ENCODE data around the gene IGFBP7.

The IGFBP7 gene, protein sequence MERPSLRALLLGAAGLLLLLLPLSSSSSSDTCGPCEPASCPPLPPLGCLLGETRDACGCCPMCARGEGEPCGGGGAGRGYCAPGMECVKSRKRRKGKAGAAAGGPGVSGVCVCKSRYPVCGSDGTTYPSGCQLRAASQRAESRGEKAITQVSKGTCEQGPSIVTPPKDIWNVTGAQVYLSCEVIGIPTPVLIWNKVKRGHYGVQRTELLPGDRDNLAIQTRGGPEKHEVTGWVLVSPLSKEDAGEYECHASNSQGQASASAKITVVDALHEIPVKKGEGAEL

DNA sequence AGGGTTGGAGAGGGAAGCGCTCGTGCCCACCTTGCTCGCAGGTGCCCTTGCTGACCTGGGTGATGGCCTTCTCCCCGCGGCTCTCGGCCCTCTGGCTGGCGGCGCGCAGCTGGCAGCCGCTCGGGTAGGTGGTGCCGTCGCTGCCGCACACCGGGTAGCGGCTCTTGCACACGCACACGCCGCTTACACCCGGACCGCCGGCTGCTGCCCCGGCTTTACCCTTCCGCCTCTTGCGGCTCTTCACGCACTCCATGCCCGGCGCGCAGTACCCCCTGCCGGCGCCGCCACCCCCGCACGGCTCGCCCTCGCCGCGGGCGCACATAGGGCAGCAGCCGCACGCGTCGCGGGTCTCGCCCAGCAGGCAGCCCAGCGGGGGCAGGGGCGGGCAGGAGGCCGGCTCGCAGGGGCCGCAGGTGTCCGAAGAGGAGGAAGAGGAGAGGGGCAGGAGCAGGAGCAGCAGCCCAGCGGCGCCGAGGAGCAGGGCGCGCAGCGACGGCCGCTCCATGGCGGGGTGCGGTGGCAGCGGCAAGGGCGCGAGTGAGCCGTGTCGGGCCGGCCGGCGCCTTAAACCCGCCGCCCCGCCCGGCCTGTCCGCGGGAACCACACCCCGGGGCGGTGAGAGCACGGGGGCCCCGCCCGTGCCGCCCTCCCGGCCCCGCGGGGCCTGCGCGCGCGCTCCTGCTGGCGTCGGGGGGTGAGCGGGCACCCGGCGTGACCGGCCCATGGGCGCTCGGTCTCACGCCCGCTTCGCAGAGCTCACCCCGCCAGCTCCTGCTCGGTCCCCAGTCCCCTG is at the start of gene IGFBP7:
Gene IGFBP7 (minus strand): TSS at position 539 of the 793 bp plus-strand sequence. CDS start 34 bp downstream, at position 505.
- no peak for DNase-seq (ENCODE audit: low read depth)

DNA sequence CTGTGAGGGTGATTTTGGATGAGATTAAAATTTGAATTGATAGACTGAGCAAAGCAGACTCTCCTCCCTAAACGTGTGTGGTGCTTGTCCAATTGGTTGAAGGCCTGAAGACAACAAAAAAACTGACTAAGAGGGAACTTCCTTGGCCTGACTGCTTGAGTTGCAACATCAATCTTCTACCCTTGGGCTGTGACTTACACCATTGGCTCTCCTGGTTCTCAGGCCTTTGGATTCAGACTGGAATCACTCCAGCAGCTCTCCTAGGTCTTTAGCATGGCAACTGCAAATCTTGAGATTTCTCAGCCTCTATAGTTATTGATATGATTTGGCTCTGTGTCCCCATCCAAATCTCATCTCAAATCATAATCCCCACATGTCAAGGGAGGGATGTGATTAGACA is 49.7 kb upstream of the IGFBP7 start:
- no peak for DNase-seq (ENCODE audit: low read depth)

DNA sequence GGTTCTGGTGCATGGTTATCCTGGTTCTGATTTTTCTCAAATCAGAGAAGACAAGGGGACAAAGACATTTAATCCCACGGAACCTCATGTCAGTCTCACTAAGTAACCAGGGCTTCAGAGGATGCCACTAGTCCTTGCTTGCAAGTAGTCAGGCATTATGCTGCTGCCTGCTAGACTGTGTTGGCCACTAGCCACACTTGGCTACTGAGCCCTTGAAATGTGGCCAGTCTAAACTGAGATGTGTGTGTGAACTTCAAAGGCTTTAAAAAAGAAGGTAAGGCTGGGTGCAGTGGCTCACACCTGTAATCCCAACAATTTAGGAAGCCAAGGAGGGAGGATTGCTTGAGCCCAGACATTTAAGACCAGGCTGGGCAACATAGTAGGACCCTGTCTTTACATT is 48.6 kb upstream of the IGFBP7 start:
- no peak for DNase-seq (ENCODE audit: low read depth)

DNA sequence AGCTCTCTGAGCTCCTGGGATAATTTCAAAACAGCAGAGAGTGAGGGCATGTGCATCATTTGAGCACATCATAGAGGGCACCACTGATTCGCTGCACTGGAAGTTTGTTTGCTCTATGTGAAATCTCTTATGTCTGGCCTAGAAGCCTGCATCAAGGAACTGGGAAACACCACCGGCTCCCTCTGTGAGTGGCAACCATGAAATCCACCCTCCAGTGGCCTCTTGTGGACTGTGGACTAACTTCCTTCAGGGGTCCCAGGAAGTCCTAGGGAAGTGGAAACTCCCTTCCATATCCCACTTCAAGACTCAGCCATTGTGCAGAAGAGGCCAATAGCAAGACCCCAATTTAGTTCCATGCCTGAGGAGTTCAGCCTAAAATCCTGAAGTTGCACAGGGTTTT is 48.0 kb upstream of the IGFBP7 start:
- no peak for DNase-seq (ENCODE audit: low read depth)

DNA sequence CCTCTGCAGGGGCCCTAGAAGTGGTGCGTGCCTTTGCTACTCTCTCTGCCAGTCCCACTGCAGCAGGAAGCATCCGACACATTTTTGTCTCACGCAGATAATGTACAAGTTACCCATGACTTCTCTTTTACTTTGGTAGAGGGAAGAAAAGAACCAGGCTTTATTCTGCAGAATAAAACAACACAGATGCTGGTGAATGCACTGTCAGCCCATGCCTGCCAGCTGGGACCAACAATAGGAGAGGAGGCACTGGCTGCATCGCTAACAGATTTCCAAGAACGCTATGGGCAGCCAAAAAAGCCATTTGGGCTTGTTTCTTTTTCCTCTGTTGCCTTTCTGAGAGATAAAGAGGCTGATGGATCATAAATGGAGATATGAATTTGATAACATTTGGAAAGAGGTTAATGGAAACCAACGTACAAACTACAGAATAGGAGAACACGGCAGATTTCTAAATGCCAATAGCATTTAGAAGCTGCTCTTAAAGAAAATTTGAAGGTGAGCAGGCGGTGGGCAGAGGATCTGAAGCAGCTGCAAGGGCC is 47.5 kb upstream of the IGFBP7 start:
- no peak for DNase-seq (ENCODE audit: low read depth)

DNA sequence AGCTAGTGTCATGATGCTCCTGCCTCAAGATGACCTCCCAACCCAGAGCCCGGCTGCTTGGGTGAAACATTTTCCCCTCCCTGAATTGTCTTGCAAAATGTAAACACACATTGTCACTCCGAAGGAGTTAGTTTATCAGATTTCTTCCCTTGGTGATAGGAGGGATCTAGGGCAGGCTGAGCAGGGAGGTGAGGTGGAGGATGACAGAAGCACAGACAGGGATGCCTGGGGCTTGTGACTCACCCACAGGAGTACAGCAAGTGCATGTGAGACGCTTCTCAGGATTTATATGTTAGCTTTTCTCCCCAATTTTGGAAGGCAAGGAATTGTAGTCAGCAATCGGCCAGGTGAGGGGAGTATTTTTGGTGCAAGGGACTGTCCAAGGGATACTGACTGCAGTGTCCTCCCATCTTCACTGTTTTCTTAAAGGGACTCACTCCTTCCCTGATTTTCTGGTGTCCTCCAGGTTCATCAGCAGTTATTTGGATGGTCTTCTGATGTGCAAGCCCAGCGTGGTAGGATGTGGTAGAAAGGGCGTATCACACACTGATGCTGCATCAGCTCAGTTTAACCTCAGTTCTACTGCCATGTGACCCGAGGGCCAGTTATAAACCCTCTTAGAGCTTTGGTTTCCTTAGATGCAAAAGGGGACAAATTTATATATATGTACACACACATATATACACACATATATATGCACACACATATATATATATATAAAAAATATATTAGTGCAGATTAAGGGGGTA is 46.2 kb upstream of the IGFBP7 start:
- no peak for DNase-seq (ENCODE audit: low read depth)

DNA sequence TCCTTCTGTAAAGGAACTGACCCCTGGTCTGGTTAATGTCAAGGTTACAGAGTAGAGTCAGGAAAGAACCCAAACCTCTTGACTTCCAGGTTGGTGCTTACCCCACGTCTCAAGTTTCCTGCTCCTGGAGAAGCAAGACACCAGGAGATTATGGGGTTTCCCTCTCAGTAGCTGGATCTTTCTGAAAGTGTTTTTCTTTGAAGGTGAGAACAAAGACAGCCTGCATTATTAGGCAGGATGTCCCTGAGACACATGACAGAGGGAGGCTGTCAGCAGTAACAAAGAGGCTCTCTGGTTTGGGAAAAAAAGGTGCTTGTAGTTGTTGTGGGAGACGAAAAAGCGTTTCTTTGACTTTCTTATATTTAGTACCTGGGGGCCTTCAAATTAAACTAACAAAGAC is 44.7 kb upstream of the IGFBP7 start:
- no peak for DNase-seq (ENCODE audit: low read depth)

DNA sequence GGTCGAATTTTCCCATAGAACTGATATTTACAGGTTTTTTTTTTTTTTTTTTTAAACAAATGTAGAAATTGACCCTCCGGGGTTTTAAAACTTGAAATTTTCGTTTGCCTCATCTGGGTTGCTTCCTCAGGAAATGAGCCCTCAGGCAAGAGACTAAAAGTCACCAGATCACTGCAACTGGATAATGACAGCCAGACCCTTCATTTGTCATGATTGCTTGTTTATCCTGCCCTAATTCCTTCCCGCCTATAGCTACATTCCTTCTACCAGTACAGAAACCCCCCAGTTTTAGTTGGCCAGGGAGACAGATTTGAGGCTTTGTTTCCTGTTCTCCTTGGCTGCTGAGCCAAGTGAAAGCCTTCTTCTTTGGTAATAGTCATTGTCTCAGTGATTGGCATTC is 44.0 kb upstream of the IGFBP7 start:
- no peak for DNase-seq (ENCODE audit: low read depth)

DNA sequence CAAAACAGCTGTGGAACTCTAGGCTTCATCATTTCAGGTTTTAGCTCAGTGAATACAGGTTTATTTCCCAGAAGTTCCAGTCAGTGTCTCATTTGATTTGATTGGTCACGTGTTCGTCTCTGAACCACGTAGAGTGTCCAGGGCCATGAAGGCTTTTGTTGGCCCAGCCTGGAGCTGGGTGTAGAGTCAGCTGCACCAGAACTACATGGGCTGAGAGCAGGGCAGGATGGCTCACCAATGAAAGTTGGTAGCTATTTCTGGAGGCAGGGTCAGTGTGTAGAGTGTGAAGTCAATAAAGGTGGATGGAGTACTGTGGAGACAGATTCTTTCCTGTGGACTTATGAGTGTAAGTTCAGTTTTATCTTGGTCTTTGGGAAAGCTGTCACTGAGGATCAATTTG is 43.0 kb upstream of the IGFBP7 start:
- no peak for DNase-seq (ENCODE audit: low read depth)

DNA sequence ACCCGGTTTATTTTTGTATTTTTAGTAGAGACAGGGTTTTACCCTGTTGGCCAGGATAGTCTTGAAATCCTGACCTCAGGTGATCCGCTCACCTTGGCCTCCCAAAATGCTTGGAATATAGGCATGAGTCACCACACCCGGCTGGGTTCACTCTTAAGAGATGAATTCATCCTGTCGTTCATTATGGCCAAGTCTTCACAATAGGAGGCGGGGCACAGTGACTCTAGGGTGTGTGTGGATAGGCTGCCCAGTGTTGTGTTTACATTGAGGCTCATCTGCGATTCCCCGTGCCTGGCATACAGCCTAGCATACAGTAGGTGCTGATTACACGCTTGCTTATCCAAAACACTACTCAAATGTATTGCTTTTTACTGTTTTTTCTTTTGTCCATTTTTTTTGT is 41.3 kb upstream of the IGFBP7 start:
- no peak for DNase-seq (ENCODE audit: low read depth)

DNA sequence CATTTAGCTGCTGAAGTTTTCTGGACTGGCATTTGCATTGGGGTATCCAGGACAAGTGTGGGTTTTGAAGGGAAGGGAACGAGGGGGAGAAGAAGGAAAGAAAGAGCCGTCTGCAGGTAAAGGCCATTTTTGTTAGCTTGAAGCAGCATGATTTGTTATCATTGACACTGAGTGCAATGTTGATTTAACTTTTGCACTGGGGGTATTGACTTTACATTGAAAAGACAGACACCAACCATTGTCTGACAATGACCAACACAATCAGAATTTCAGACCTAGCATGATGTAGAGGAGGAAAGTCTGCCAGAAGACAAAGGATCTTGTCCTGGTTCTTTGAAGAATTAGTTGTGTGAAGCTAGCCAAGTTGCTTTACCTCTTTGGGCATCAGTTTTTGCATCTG is 39.6 kb upstream of the IGFBP7 start:
- no peak for DNase-seq (ENCODE audit: low read depth)

DNA sequence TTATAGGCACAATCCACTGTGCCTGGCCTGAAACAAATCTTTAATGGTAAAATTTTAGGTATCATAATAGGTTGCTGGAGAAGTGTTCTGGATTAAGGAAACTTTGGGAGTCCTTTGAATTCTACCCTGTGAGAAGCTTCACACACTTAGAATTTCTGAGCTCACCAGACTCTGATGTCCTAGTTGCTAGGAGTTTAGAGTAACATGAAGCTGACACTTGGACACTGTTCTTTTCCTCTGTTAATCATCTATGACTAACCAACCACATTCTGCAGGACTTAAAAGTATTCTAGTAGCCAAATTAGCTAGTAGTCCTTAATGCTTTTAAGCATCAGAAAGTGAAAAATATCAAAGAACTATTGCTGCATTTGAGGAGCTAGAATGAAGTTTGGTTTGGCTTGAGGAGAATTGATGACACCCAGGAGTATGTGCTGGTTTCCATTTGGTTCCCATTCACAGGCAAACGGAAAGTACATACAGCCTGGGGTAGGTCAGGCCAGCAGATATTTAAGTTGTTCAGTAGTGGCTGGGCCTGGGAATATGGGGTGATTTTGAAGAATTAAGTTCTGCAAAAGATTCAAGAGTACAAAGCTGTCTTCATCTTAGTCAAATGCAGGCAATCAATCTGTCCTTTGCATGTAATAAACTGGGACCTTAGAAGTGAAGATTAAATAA is 38.8 kb upstream of the IGFBP7 start:
- no peak for DNase-seq (ENCODE audit: low read depth)

DNA sequence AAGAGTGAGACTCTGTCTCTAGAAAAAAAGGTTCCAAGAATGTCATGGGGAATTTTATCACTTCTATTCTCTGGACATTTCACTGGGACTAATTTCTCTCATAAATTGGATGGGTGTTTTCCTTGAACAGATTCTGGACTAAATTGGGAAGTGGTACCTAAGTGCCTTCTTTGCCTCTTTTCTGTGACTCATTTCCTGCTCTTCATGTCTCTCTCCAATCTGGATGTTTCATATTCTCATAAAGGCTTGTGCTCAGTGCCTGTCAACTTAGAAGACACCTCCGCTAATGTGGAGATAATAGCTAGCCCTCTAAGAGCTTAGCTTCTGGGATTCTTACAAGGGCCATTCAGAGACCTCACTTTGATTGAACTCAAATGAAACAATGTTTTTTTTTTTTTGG is 38.0 kb upstream of the IGFBP7 start:
- DNase-seq (ENCODE audit: low read depth) = no peak

DNA sequence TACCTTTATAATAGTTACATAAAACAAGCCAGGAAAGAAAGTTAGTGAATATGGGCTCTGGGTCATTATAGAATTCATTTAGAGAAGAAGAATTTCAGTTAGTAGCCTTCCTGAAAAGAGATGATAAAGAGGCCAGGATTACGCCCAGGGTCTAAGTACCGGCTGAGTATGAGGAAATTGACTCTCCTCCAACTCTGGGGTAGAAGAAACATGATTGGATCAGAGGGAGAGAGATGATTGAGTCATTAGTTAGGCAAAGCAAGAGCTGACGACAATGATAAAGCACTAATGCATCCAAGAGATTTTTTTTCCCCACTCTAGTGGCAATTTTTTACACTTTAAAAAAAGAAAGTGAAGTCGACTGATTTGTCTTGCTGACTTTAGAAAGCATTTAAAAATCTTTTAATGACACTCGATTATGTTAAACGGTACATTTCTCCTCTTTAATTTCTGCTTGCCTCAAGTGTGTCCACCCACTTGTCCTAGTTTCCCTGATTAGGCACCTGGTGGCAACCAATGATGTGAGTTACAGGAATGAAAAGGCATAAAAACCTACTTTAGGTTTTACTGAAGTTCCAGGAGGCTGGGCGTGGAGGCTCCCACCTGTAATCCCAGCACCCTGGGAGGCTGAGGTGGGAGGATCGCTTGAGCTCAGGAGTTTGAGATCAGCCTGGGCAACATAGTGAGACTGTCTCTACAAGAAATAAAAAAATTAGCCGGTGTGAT is 37.3 kb upstream of the IGFBP7 start:
- DNase-seq (ENCODE audit: low read depth) = no peak

DNA sequence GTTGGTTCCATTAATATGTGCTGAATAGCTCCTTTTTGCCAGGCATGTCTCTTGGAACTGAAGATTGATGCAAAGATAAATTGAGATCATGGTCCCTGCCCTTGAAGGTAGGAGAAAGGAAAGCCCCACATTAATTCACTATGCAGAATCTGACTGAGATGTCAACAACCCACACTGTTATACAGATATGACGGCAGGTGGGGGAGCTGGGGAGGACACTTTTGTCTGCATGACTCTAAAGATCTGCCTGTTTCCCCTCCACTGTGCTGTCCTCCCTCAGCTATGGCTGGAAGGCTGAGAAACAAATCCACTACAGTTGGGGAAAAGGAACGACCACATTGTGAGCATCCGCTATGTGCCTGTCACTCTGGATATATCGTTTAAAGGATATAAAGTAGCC is 36.3 kb upstream of the IGFBP7 start:
- DNase-seq (ENCODE audit: low read depth) = no peak

DNA sequence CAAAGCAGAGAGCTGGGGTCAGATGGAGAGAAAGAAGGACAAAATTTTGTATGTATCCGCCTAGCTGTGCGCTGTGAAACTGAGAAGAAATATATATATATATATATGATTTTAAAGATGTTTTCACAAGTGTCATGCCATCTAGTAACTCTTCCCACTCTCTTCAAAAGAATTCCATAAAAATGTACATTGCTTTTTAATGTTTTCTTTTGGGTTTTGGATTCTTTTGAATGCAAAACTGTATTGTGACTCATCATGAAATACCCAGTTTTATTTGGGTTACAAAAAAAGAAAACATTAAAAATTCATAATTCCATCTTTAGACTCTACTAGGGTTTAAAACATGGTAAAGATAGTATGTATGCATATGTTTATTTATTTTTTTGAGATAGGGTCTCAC is 34.3 kb upstream of the IGFBP7 start:
- no peak for DNase-seq (ENCODE audit: low read depth)

DNA sequence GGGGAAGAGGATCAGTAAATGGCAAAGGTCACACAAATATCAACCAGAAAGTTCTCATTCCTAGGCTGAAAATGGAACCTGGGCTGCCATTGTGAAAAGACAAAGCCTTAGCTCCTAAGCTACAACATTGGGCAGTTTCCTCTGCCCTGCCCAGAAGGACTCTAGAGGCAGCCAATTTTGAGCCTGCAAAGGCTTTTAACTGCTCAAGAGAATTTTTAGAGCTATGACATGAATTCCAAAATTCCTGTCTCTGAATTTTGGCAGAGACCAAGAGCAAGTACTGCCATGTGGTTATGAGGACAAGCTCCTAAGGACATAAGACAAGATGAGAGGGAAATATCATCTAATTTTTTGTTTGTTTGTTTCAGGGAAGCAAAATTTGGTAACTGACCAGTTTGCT is 29.6 kb upstream of the IGFBP7 start:
- no peak for DNase-seq (ENCODE audit: low read depth)

DNA sequence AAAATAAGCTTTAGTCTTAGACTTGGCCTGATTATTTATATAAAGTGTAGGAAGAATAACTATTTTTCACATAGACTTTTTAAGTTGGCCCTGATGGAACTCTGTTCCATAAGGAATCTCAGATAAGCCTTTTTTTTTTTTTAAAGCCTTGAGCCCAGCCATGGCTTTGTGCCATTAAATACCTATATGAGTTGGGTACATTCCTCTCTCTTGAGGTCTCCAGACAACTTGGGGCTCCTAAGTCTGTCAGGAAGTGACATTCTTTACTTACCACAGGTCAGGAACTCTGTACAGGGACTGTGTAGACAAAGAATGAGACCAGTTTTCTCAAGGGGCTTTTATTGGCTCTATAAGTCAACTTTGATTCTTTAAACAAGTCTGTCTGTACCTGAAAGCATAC is 27.1 kb upstream of the IGFBP7 start:
- DNase-seq (ENCODE audit: low read depth) = no peak

DNA sequence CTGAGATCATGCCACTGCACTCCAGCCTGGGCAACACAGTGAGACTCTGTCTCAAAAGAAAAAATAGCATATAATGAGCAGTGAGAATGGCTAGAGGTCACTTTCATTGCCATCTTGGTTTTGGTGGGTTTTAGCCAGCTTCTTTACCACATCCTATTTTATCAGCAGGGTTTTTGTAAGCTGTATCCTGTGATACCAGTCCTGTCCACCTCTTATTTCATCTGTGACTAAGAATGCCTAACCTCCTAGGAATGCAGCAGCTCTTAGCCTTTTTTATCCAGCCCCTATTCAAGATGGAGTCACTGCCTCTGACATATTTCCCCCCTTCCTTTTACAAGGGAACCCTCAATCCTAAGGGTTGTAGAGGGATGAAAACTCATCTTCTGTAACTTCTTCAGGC is 26.1 kb upstream of the IGFBP7 start:
- no peak for DNase-seq (ENCODE audit: low read depth)

DNA sequence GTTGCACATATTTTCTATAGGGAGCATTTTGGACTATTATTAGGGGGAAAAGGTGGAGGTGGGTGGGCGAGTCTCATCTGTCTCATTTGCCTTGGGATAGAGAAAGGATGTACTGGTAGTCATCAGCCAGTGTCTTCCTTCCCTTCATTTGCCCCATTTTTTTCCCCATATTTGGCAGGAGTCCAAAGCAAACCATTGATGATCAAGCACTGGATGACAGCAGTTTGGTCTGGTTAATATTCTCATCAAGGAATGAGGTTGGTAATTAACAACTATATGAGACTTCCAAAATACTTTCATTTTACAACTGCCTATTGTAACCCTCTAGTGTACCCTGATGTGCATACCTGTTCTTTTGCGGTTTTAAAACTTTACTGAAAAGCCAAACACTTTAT is 22.6 kb upstream of the IGFBP7 start:
- DNase-seq (ENCODE audit: low read depth) = no peak

All from stimulated activated CD8-positive, alpha-beta memory T cell treated with anti-CD3 and anti-CD28 coated beads, Interleukin-12 subunit alpha, Interleukin-12 subunit beta, amount 100 ng/mL, for 4 hours (primary cell).